T-helper 2 cell treated with Interferon-gamma antibody and Interleukin-4, amounts not matched to agents 100 ng/mL and 5 ng/mL, for 36 hours (primary cell): Measurements from ENCODE around the gene MAMSTR. TPM values are rescaled to one million over a fixed set of nuclear protein-coding genes. Genes with fewer than 3 reads are reported as not detected.

ENCODE experiments used
- intact Hi-C: fragments of 100-400 bp; cut with micrococcal nuclease; formaldehyde crosslinking; loops from one replicate; pipeline ENCODE4 v1.15.1; 2023
- total RNA-seq: library from RNA; stranded (reverse); gene quantifications from 2 replicates; pipeline ENCODE4 v1.2.3, GENCODE V29; 2022

The MAMSTR gene
- total RNA-seq, 1 donor from 2014 or later, result 1.00 TPM

DNA sequence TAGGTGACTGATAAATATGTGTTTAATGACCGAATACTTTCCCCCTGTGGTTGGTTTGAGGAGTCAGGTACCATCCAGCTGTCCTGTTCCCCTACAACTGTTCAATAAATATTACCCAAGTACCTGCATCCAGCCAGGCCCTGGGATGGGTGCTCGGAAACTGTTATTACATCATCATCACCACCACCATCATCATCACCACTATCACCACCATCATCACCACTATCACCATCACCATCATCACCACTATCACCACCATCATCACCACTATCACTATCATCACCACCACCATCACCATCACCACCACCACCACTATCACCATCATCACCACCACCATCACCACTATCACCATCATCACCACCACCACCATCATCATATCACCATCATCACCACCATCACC is 50.8 kb downstream of the MAMSTR start:
- intact Hi-C loops, result no loop called here

DNA sequence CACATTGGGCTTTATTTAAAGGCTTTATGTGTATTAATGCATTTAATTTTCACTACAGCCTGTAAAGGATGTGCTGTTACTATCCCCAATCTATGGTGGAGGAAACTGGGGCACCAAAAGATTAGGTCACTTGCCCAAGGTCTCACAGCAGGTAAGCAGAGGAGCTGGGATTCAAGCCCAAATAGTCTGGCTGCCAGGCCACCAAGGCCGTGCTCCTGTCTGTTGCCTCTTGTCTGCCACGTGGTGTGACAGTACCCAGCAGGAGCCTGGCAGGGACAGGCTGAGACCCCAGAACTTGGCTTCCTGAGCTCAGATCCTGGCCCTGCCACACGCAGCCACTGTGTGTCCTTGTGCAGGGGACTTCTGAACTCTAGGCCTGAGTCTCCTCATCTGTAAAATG is 51.2 kb downstream of the MAMSTR start:
- intact Hi-C loops, result no loop called here

DNA sequence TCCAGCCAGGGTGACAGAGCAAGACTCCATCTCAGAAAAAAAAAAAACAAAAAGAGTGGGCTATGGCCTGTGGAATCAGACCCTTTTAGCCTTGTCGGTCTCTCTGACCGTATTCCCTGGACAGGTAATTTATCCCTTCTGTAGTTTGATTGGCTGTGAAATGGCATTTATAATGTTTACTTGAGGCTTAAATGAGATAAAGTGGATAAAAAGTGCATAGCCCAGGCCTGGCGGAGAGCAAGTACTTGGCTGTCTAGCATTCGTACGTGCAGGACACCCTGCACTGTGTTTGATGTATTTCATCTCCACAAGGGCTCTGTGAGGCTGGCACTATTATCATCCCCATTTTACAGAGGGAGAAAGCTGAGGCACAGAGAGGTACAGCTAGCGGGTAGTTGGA is 53.7 kb downstream of the MAMSTR start:
- intact Hi-C loops, result no loop called here

DNA sequence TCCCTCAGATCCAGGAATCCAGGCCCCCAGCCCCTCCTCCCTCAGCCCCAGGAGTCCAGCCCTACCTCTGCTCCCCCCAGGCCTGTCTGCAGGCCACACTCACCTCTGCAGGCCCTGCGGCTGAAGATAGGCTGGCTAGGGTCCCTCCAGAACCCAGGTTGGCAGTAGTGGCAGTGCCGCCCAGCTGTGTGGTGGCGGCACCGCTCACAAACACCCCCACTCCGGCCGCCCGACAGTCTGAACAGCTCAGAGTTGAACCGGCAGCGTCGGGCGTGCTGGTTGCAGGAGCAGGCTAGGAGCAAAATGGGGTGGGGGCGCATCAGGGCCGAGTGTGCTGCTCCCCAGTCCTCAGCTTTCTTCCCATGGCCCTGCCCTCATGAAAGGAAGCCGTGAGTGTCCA is 55.0 kb downstream of the MAMSTR start:
- intact Hi-C loops, result no loop called here

DNA sequence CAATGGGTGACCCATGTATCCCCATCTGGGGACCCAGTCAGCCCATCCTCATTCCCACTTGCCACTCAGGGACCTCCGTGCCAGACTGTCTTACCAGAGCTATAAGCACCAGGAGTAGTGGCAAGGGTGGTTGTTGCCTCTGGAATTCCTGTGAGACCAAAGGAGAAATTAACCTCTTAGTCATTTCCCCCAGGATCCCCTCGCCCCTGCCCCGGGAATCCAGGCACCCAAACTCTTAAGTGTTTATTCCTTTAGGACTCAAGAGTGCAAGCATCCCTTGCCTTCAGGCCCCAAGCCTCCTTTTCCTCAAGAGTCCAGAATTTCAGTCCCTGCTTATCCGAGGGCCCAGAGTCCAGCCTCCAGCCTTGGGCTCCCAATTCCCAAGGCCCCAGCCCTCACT is 55.9 kb downstream of the MAMSTR start:
- intact Hi-C loops, result no loop called here

Other genes with a start within 250 kb of the MAMSTR start
- 2.8 and 3.4 TPM in 2 replicates for gene LMTK3, start 207.9 kb downstream of the MAMSTR start, total RNA-seq
- gene SULT2B1, start 167.6 kb downstream of the MAMSTR start, total RNA-seq, result 0.16 TPM in 1 of 2 replicates, not detected in the other
- gene SPACA4, start 113.0 kb downstream of the MAMSTR start, total RNA-seq, result not detected in 2 replicates
- 3.4 and 3.8 TPM in 2 replicates for gene FAM83E, start 104.6 kb downstream of the MAMSTR start, total RNA-seq
- 1,606 and 1,641 TPM in 2 replicates for gene RPL18, start 100.5 kb downstream of the MAMSTR start, total RNA-seq
- gene SPHK2, start 100.2 kb downstream of the MAMSTR start, total RNA-seq, result 30.9 and 35.3 TPM in 2 replicates
- gene DBP, start 82.3 kb downstream of the MAMSTR start, total RNA-seq, result 9.6 and 11.8 TPM in 2 replicates
- gene CA11, start 73.5 kb downstream of the MAMSTR start, total RNA-seq, result 4.2 and 4.4 TPM in 2 replicates
- gene NTN5, start 46.7 kb downstream of the MAMSTR start, total RNA-seq, result 0.23 and 0.50 TPM in 2 replicates
- gene FUT2, start 23.8 kb downstream of the MAMSTR start, total RNA-seq, result not detected in 2 replicates
- 0.27 and 0.30 TPM in 2 replicates for gene RASIP1, start 20.9 kb upstream of the MAMSTR start, total RNA-seq
- gene IZUMO1, start 27.2 kb upstream of the MAMSTR start, total RNA-seq, result not detected in 2 replicates
- 0.25 and 0.36 TPM in 2 replicates for gene FUT1, start 32.9 kb upstream of the MAMSTR start, total RNA-seq
- gene FGF21, start 35.8 kb upstream of the MAMSTR start, total RNA-seq, result not detected in 2 replicates
- 56.3 and 60.1 TPM in 2 replicates for gene BCAT2, start 91.3 kb upstream of the MAMSTR start, total RNA-seq
- 0.36 and 0.59 TPM in 2 replicates for gene HSD17B14, start 116.8 kb upstream of the MAMSTR start, total RNA-seq
- gene PLEKHA4, start 148.9 kb upstream of the MAMSTR start, total RNA-seq, result 1.4 and 1.8 TPM in 2 replicates
- 24.5 and 26.8 TPM in 2 replicates for gene PPP1R15A, start 152.7 kb upstream of the MAMSTR start, total RNA-seq
- not detected in 2 replicates for gene TULP2, start 179.0 kb upstream of the MAMSTR start, total RNA-seq
- gene NUCB1, start 180.6 kb upstream of the MAMSTR start, total RNA-seq, result 225 and 234 TPM in 2 replicates
- gene DHDH, start 214.0 kb upstream of the MAMSTR start, total RNA-seq, result 0.52 and 0.75 TPM in 2 replicates
- gene BAX, start 235.2 kb upstream of the MAMSTR start, total RNA-seq, result 326 and 330 TPM in 2 replicates
- gene FTL, start 245.6 kb upstream of the MAMSTR start, total RNA-seq, result 704 and 728 TPM in 2 replicates